ENCODE measurements around the gene SAMD4A. TPM values are rescaled to one million over a fixed set of nuclear protein-coding genes. Genes with fewer than 3 reads are reported as not detected.
"Not testable (repeated sequence)": the region's sequence is repeated elsewhere in the genome, so short reads cannot be mapped to it uniquely, and the experiment has no call there.

Gene SAMD4A
- polyA plus RNA-seq, 3 donors, result 3.2 to 8.6 (median 4.2) TPM

GRCh38 chr14:54753396-54753795, 186.5 kb downstream of the SAMD4A start:
- H3K27me3 Mint-ChIP-seq (ENCODE audit: low read depth in 3 of 3), result peaks cover 8 to 11% (median 9%) of the 10 kb centered on the region in 3 donors
- H3K9ac ChIP-seq (ENCODE audit: insufficient read depth, low read length, poor library complexity, severe bottlenecking); DNase-seq; H3K36me3 Mint-ChIP-seq; H3K9me3 Mint-ChIP-seq; H3K4me1 ChIP-seq (ENCODE audit: control insufficient read depth in 1 of 2, insufficient read depth in 2 of 2, low read length in 2 of 2); H3K4me2 ChIP-seq (replicated peaks; ENCODE audit: extremely low read depth, low read length, poor library complexity, severe bottlenecking); H3K27me3 ChIP-seq (ENCODE audit: control insufficient read depth in 2 of 2, insufficient read depth in 2 of 2, low read length in 2 of 2); H3K36me3 ChIP-seq (replicated peaks in 1 of 2; ENCODE audit: control insufficient read depth in 1 of 2, insufficient read depth in 2 of 2, low read length in 2 of 2); H3K27ac Mint-ChIP-seq; H4K20me1 ChIP-seq (ENCODE audit: insufficient read depth, low read length); H2AFZ ChIP-seq (ENCODE audit: insufficient read depth, low read depth, low read length, poor library complexity, severe bottlenecking); H3K9me3 ChIP-seq (replicated peaks in 1 of 2; ENCODE audit: control insufficient read depth in 1 of 2, insufficient read depth in 1 of 2, low read length in 2 of 2); H3K4me1 Mint-ChIP-seq; intact Hi-C loops (cut with micrococcal nuclease); H3K27ac ChIP-seq (ENCODE audit: low read depth in 1 of 2, low read length in 2 of 2); H3K4me3 ChIP-seq (replicated peaks in 1 of 3; ENCODE audit: low read depth in 2 of 3, low read length in 3 of 3); H3K79me2 ChIP-seq (ENCODE audit: insufficient read depth, low read length); H3K4me3 Mint-ChIP-seq: not testable (repeated sequence)
- no CpG with 5 or more reads among the region's 3 CpGs for WGBS (ENCODE audit: insufficient coverage)

- no peaks in the 10 kb centered on the region for H3K4me1 ChIP-seq (ENCODE audit: control insufficient read depth in 1 of 2, insufficient read depth in 2 of 2, low read length in 2 of 2)
- no peak overlapping the region for H3K4me3 ChIP-seq (replicated peaks in 1 of 3; ENCODE audit: low read depth in 2 of 3, low read length in 3 of 3)
- no peak overlapping the region for H2AFZ ChIP-seq (ENCODE audit: insufficient read depth, low read depth, low read length, poor library complexity, severe bottlenecking)
- intact Hi-C loops (cut with micrococcal nuclease), result no loop called here
- H3K27ac ChIP-seq (ENCODE audit: low read depth in 1 of 2, low read length in 2 of 2), result no peak overlapping the region
- H3K9me3 Mint-ChIP-seq, result no peaks in the 10 kb centered on the region
- no peak overlapping the region for H3K4me2 ChIP-seq (replicated peaks; ENCODE audit: extremely low read depth, low read length, poor library complexity, severe bottlenecking)
- no peaks in the 10 kb centered on the region for H3K36me3 Mint-ChIP-seq
- H3K4me1 Mint-ChIP-seq, result peaks cover 2% of the 10 kb centered on the region
- H3K36me3 ChIP-seq (replicated peaks in 1 of 2; ENCODE audit: control insufficient read depth in 1 of 2, insufficient read depth in 2 of 2, low read length in 2 of 2), result no peaks in the 10 kb centered on the region
- H4K20me1 ChIP-seq (ENCODE audit: insufficient read depth, low read length), result no peaks in the 10 kb centered on the region
- no peak overlapping the region for H3K27ac Mint-ChIP-seq
- peaks cover 8 to 10% (median 9%) of the 10 kb centered on the region in 3 donors for H3K27me3 Mint-ChIP-seq (ENCODE audit: low read depth in 3 of 3)
- H3K9ac ChIP-seq (ENCODE audit: insufficient read depth, low read length, poor library complexity, severe bottlenecking), result no peak overlapping the region
- H3K4me3 Mint-ChIP-seq, result no peak overlapping the region
- no peak for TF ChIP-seq CTCF (IDR thresholded peaks at IDR 0.05)
- H3K9me3 ChIP-seq (replicated peaks in 1 of 2; ENCODE audit: control insufficient read depth in 1 of 2, insufficient read depth in 1 of 2, low read length in 2 of 2), result no peaks in the 10 kb centered on the region
- no peaks in the 10 kb centered on the region for H3K79me2 ChIP-seq (ENCODE audit: insufficient read depth, low read length)
- H3K27me3 ChIP-seq (ENCODE audit: control insufficient read depth in 2 of 2, insufficient read depth in 2 of 2, low read length in 2 of 2), result no peaks in the 10 kb centered on the region
- no peak for DNase-seq
- 100% methylated on average over 2 of the region's 6 CpGs for WGBS (ENCODE audit: insufficient coverage)
These were observed 187.2 kb downstream of the SAMD4A start for GRCh38 chr14:54754116-54754622.
